ENCODE results near the gene ELF2. TPM values are rescaled to one million over a fixed set of nuclear protein-coding genes. Genes with fewer than 3 reads are reported as not detected.

Gene ELF2
- polyA plus RNA-seq, 1 of the 3 experiments (the other 2 are of a cell fraction), result 14.0 TPM

Small RNA genes lying within 50 kb of the gene (small RNA-seq; reads per million reads assigned to genes)
- 0 reads per million in 7 experiments for gene RF00017
- gene RF00019, result 0 reads per million in 7 experiments
- 0 to 1.1 (median 0) reads per million in 7 experiments for gene RN7SL382P
- 0 reads per million in 7 experiments for gene RNU6-531P

Other genes with a start within 250 kb of the ELF2 start
- gene NOCT, start 161.4 kb downstream of the ELF2 start, polyA plus RNA-seq (2012; rRNA removed), result 3.8 TPM in 2 replicates
- gene MGARP, start 103.0 kb upstream of the ELF2 start, polyA plus RNA-seq (2012; rRNA removed), result 20.3 and 22.9 TPM in 2 replicates
- 7.1 and 7.8 TPM in 2 replicates for gene NAA15, start 124.3 kb upstream of the ELF2 start, polyA plus RNA-seq (2012; rRNA removed)
- 75.9 and 101 TPM in 2 replicates for gene NDUFC1, start 125.3 kb upstream of the ELF2 start, polyA plus RNA-seq (2012; rRNA removed)